HEK293 (cell line): ENCODE measurements around the gene FAM151A.

Experiments used
- CTCF ChIA-PET: fragments of 350-600 bp; formaldehyde crosslinking; extraction: SDS; loops from one replicate; lab custom pipeline; 2021; ENCODE audit warnings: antibody characterized with exemption; lab: Yijun Ruan, JAX
- POLR2A ChIA-PET: fragments of 300-600 bp; formaldehyde crosslinking; extraction: SDS; loops from one replicate; lab custom pipeline; 2020; ENCODE audit warnings: antibody characterized with exemption, inconsistent platforms; lab: Yijun Ruan, JAX
- H3K27ac ChIP-seq: fragments of 200-500 bp; sonication (Bioruptor generic); 2 replicates; pipeline ENCODE4 v1.5.1; 2014; ENCODE audit warnings: low read depth, low read length, control low read depth, inconsistent platforms; ENCODE audit errors: extremely low read depth
- H3K36me3 ChIP-seq, 2 experiments: fragments of 200-500 bp in 1 of 2; sonication (Bioruptor generic) in 1 of 2; 1 replicate in 1 of 2; 2 replicates in 1 of 2; pipeline ENCODE4 v1.5.1; 2014 to 2017; ENCODE audit warnings: inconsistent platforms in 2 of 2, low read length in 2 of 2; ENCODE audit not compliant: control insufficient read depth in 2 of 2, insufficient read depth in 1 of 2
- H3K4me1 ChIP-seq: fragments of 200-500 bp; sonication (Bioruptor generic); 2 replicates; pipeline ENCODE4 v1.5.1; 2014; ENCODE audit warnings: mild to moderate bottlenecking, low read length, inconsistent platforms; ENCODE audit not compliant: control insufficient read depth, insufficient read depth
- H3K4me3 ChIP-seq: 2 replicates; pipeline ENCODE4 v1.5.1; 2011; ENCODE audit warnings: low read depth, mild to moderate bottlenecking, control low read depth, low read length, moderate library complexity
- H3K9me3 ChIP-seq: fragments of 200-500 bp; sonication (Bioruptor generic); 2 replicates; pipeline ENCODE4 v1.5.1; 2014; ENCODE audit warnings: low read depth, low read length, inconsistent platforms; ENCODE audit not compliant: control insufficient read depth, insufficient read depth
- GLI4 ChIP-seq: fragments of 450-650 bp; formaldehyde crosslinking; IDR thresholded peaks from 2 replicates; pipeline ENCODE4 v1.5.1; 2016; ENCODE audit warnings: missing biosample characterization, missing genetic modification characterization
- MZF1 ChIP-seq: fragments of 450-650 bp; formaldehyde crosslinking; IDR thresholded peaks from 2 replicates; pipeline ENCODE4 v1.5.1; 2017; ENCODE audit warnings: missing biosample characterization, missing genetic modification characterization, borderline replicate concordance
- PRDM2 ChIP-seq: fragments of 450-650 bp; formaldehyde crosslinking; IDR thresholded peaks from 2 replicates; pipeline ENCODE4 v1.5.1; 2016; ENCODE audit warnings: missing biosample characterization, missing genetic modification characterization, borderline replicate concordance
- ZBTB1 ChIP-seq: fragments of 450-650 bp; formaldehyde crosslinking; IDR thresholded peaks from 2 replicates; pipeline ENCODE4 v1.5.1; 2016; ENCODE audit warnings: missing biosample characterization, missing genetic modification characterization
- ZBTB26 ChIP-seq: fragments of 450-650 bp; formaldehyde crosslinking; optimal IDR thresholded peaks from 2 replicates; pipeline ENCODE3; 2016; ENCODE audit warnings: missing biosample characterization, mild to moderate bottlenecking, missing genetic modification characterization
- ZBTB8A ChIP-seq: fragments of 450-650 bp; formaldehyde crosslinking; IDR thresholded peaks from 2 replicates; pipeline ENCODE4 v1.5.1; 2016; ENCODE audit warnings: missing biosample characterization, missing genetic modification characterization
- ZFP69B ChIP-seq: fragments of 450-650 bp; formaldehyde crosslinking; IDR thresholded peaks from 2 replicates; pipeline ENCODE4 v1.5.1; 2016; ENCODE audit warnings: missing biosample characterization, missing genetic modification characterization
- ZNF112 ChIP-seq: fragments of 450-650 bp; formaldehyde crosslinking; IDR thresholded peaks from 2 replicates; pipeline ENCODE4 v1.5.0; 2017; ENCODE audit warnings: missing biosample characterization, missing genetic modification characterization
- ZNF114 ChIP-seq: fragments of 450-650 bp; formaldehyde crosslinking; IDR thresholded peaks from 2 replicates; pipeline ENCODE4 v1.5.0; 2017; ENCODE audit warnings: missing biosample characterization, missing genetic modification characterization
- ZNF132 ChIP-seq: fragments of 450-650 bp; formaldehyde crosslinking; IDR thresholded peaks from 2 replicates; pipeline ENCODE4 v1.5.1; 2017; ENCODE audit warnings: missing biosample characterization, missing genetic modification characterization, borderline replicate concordance
- ZNF146 ChIP-seq: fragments of 450-650 bp; formaldehyde crosslinking; IDR thresholded peaks from 2 replicates; pipeline ENCODE4 v1.5.1; 2016; ENCODE audit warnings: missing biosample characterization, missing genetic modification characterization
- ZNF184 ChIP-seq: fragments of 450-650 bp; IDR thresholded peaks from 2 replicates; pipeline ENCODE4 v1.5.1; 2018; ENCODE audit warnings: missing biosample characterization, mild to moderate bottlenecking, missing genetic modification characterization
- ZNF211 ChIP-seq: fragments of 450-650 bp; formaldehyde crosslinking; IDR thresholded peaks from 2 replicates; pipeline ENCODE4 v1.5.1; 2016; ENCODE audit warnings: low read depth, missing biosample characterization, missing genetic modification characterization
- ZNF274 ChIP-seq, 2 experiments: fragments of 200-500 bp in 1 of 2; fragments of 450-650 bp in 1 of 2; sonication (Bioruptor generic) in 1 of 2; formaldehyde crosslinking in 1 of 2; IDR thresholded peaks; 2 replicates each; pipeline versions ENCODE4 v1.5.1 to v1.6.1; 2014 to 2016; ENCODE audit warnings: borderline replicate concordance in 1 of 2, inconsistent platforms in 1 of 2, low read length in 1 of 2, missing biosample characterization in 1 of 2, missing genetic modification characterization in 1 of 2
- ZNF280C ChIP-seq: fragments of 450-650 bp; formaldehyde crosslinking; IDR thresholded peaks from 2 replicates; pipeline ENCODE4 v1.5.1; 2016; ENCODE audit warnings: missing biosample characterization, missing genetic modification characterization
- ZNF292 ChIP-seq: fragments of 450-650 bp; formaldehyde crosslinking; IDR thresholded peaks from 2 replicates; pipeline ENCODE4 v1.5.1; 2016; ENCODE audit warnings: low read depth, missing biosample characterization, missing genetic modification characterization, borderline replicate concordance
- ZNF341 ChIP-seq: fragments of 450-650 bp; formaldehyde crosslinking; IDR thresholded peaks from 2 replicates; pipeline ENCODE4; 2016; ENCODE audit warnings: low read depth, missing biosample characterization, missing genetic modification characterization
- ZNF404 ChIP-seq: fragments of 450-650 bp; formaldehyde crosslinking; IDR thresholded peaks from 2 replicates; pipeline ENCODE4 v1.5.1; 2017; ENCODE audit warnings: missing biosample characterization, missing genetic modification characterization
- ZNF596 ChIP-seq: fragments of 450-650 bp; IDR thresholded peaks from 2 replicates; pipeline ENCODE4 v1.5.0; 2018; ENCODE audit warnings: missing biosample characterization, mild to moderate bottlenecking, missing genetic modification characterization, moderate library complexity
- ZNF624 ChIP-seq: fragments of 450-650 bp; formaldehyde crosslinking; IDR thresholded peaks from 2 replicates; pipeline ENCODE4 v1.5.1; 2017; ENCODE audit warnings: missing biosample characterization, missing genetic modification characterization
- ZNF785 ChIP-seq: fragments of 450-650 bp; formaldehyde crosslinking; IDR thresholded peaks from 2 replicates; pipeline ENCODE4 v1.5.1; 2016; ENCODE audit warnings: missing biosample characterization, missing genetic modification characterization
- TF ChIP-seq, protein P1 (sequence below): fragments of 450-650 bp; formaldehyde crosslinking; IDR thresholded peaks from 2 replicates; pipeline ENCODE4 v1.5.1; 2016; ENCODE audit warnings: missing biosample characterization, missing genetic modification characterization, borderline replicate concordance

The FAM151A gene

DNA sequence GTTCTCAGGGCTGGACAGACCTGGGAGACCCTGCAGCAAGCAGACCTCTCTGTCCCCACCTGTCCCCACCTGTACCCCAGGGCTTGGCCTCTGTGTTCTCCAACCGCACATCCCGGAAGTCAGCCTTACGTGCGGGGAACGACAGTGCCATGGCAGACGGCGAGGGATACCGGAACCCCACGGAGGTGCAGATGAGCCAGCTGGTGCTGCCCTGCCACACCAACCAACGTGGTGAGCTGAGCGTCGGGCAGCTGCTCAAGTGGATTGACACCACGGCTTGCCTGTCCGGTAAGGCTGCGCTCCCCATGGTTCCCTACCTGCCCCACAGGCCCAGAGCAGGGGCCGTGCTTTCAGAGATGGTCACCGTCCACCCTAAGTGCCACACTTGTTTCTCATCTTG, 38.8 kb downstream of the FAM151A start:
- TF ChIP-seq GLI4 (no peak), ZNF280C (tag by site-specific recombination) (no peak), ZNF624 (no peak), ZNF114 (tag by site-specific recombination) (no peak), ZNF146 (tag by site-specific recombination) (no peak), ZNF112 (tag by site-specific recombination) (no peak), ZBTB26 (tag by site-specific recombination) (no peak), ZFP69B (tag by site-specific recombination) (no peak), ZBTB1 (tag by site-specific recombination) (no peak), ZNF211 (no peak), ZNF274 (IDR thresholded peaks at IDR 0.05; ENCODE audit: low read length) (no peak), ZNF274 (tag by site-specific recombination; IDR thresholded peaks at IDR 0.05; ENCODE audit: borderline replicate concordance) (no peak), ZNF341 (tag by site-specific recombination) (no peak), ZNF785 (tag by site-specific recombination) (no peak)
- TF ChIP-seq, protein P1, sequence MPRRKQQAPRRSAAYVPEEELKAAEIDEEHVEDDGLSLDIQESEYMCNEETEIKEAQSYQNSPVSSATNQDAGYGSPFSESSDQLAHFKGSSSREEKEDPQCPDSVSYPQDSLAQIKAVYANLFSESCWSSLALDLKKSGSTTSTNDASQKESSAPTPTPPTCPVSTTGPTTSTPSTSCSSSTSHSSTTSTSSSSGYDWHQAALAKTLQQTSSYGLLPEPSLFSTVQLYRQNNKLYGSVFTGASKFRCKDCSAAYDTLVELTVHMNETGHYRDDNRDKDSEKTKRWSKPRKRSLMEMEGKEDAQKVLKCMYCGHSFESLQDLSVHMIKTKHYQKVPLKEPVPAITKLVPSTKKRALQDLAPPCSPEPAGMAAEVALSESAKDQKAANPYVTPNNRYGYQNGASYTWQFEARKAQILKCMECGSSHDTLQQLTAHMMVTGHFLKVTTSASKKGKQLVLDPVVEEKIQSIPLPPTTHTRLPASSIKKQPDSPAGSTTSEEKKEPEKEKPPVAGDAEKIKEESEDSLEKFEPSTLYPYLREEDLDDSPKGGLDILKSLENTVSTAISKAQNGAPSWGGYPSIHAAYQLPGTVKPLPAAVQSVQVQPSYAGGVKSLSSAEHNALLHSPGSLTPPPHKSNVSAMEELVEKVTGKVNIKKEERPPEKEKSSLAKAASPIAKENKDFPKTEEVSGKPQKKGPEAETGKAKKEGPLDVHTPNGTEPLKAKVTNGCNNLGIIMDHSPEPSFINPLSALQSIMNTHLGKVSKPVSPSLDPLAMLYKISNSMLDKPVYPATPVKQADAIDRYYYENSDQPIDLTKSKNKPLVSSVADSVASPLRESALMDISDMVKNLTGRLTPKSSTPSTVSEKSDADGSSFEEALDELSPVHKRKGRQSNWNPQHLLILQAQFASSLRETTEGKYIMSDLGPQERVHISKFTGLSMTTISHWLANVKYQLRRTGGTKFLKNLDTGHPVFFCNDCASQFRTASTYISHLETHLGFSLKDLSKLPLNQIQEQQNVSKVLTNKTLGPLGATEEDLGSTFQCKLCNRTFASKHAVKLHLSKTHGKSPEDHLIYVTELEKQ (tag by site-specific recombination): no peak
- H3K36me3 ChIP-seq: no peaks in the 10 kb centered on the region
- POLR2A ChIA-PET: no interaction called here
- no peaks in the 10 kb centered on the region for H3K4me1 ChIP-seq
- no peaks in the 10 kb centered on the region for H3K9me3 ChIP-seq
- CTCF ChIA-PET: interaction anchor here (1.4 kb wide), 1 partner anchor 95 kb away, joined by 3 read pairs; no protein-coding TSS in a partner anchor
- H3K27ac ChIP-seq: no peak overlapping the region
- no peak overlapping the region for H3K4me3 ChIP-seq

DNA sequence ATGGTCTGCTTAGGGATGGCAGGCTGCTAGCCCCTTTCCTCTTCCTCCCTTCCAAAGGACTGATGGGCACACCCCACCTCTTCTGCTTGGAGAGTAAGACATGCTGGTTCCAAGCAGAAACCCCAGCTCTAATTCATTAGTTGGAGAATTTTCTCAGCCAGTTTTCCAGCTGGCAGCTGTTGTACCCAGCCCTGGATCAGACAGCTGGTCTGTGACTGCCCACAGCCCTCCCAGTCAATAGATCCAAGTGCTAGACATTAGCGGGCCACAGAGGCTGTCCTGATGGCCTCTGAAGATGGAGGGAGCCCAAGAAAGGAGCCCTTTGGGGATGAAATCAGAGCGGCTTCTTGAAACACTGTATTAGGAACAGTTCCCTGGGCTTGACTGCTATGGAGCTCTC, 39.5 kb downstream of the FAM151A start:
- Histone ChIP-seq H3K9me3 (no peaks in the 10 kb centered on the region), H3K4me3 (no peak overlapping the region), H3K36me3 (no peaks in the 10 kb centered on the region), H3K4me1 (no peaks in the 10 kb centered on the region), H3K27ac (no peak overlapping the region)
- ChIA-PET CTCF (interaction anchor here (0.6 to 1.4 kb wide), 2 partner anchors 42 to 94 kb away, joined by 3 read pairs; no protein-coding TSS in a partner anchor), POLR2A (no interaction called here)
- TF ChIP-seq ZNF132 (tag by site-specific recombination) (no peak), ZNF596 (tag by site-specific recombination) (no peak), ZNF184 (tag by site-specific recombination) (no peak), ZNF404 (tag by site-specific recombination) (no peak), ZBTB8A (tag by site-specific recombination) (no peak), ZNF292 (tag by site-specific recombination) (no peak), PRDM2 (no peak), MZF1 (tag by site-specific recombination) (no peak)
